CD4-positive, alpha-beta T cell treated with Interleukin-1 beta for 1 hour (primary cell): Measurements from ENCODE around the gene ABCF1.

Experiments
- DNase-seq, 2 donors: peaks; one replicate each; pipeline ENCODE4 v3.0.0-alpha.2; 2020 to 2022

ABCF1 gene

GRCh38 chr6:30601815-30602641 is 30.8 kb downstream of the ABCF1 start:
- DNase-seq = no peak

- no peak for DNase-seq
Observed at GRCh38 chr6:30603961-30604360, 32.7 kb downstream of the ABCF1 start.

GRCh38 chr6:30610065-30610464 is 38.8 kb downstream of the ABCF1 start:
- no peak for DNase-seq

- no peak for DNase-seq
Observed at GRCh38 chr6:30611150-30611855, 40.1 kb downstream of the ABCF1 start.

GRCh38 chr6:30611856-30612194 is 40.6 kb downstream of the ABCF1 start:
- no peak for DNase-seq

- no peak for DNase-seq
Observed at GRCh38 chr6:30612213-30612612, 41.0 kb downstream of the ABCF1 start.

GRCh38 chr6:30612687-30613248 is 41.5 kb downstream of the ABCF1 start:
- DNase-seq = no peak

GRCh38 chr6:30613251-30614043 is 42.2 kb downstream of the ABCF1 start:
- peak in 1 of 2 donors; percentile 25 for DNase-seq

GRCh38 chr6:30614044-30614842 is 43.0 kb downstream of the ABCF1 start:
- no peak for DNase-seq

GRCh38 chr6:30614843-30615218 is 43.6 kb downstream of the ABCF1 start:
- peak; percentile 94 to 96 for DNase-seq

- DNase-seq = peak; percentile 51 to 69
Observed at GRCh38 chr6:30615219-30615957, 44.1 kb downstream of the ABCF1 start.

- DNase-seq = peak; percentile 58 to 73
Observed at GRCh38 chr6:30615958-30616810, 44.9 kb downstream of the ABCF1 start.

- DNase-seq = peak; percentile 100
Observed at GRCh38 chr6:30616811-30617564, 45.7 kb downstream of the ABCF1 start, which contains the start of gene PPP1R10. TSS of gene PPP1R10 (minus strand) at chr6:30617243. CDS start at chr6:30609944, 7,299 bp downstream.

GRCh38 chr6:30617565-30618269 is 46.5 kb downstream of the ABCF1 start, which contains the start of gene MRPS18B:
TSS of gene MRPS18B (plus strand) at chr6:30617840. CDS start at chr6:30617866, 26 bp downstream.
- peak; percentile 99 for DNase-seq

GRCh38 chr6:30618270-30618797 is 47.1 kb downstream of the ABCF1 start:
- DNase-seq = no peak

GRCh38 chr6:30619561-30619960 is 48.3 kb downstream of the ABCF1 start:
- no peak for DNase-seq

- no peak for DNase-seq
Observed at GRCh38 chr6:30625511-30625910, 54.3 kb downstream of the ABCF1 start.
